Loucy (cell line): Measurements from ENCODE around the gene SPNS3.

Experiments used
- H2AFZ ChIP-seq: fragments of 200-600 bp; sonication (generic); 2 replicates; pipeline ENCODE4 v1.6.0; 2016; ENCODE audit warnings: antibody characterized with exemption, mild to moderate bottlenecking, low read length, moderate library complexity
- H3F3A ChIP-seq: fragments of 200-600 bp; 2 replicates; pipeline ENCODE4 v1.6.0; 2016; ENCODE audit warnings: antibody characterized with exemption, low read depth, mild to moderate bottlenecking
- H3K27me3 ChIP-seq: fragments of 200-600 bp; sonication (generic); 2 replicates; pipeline ENCODE4 v1.6.1; 2014; ENCODE audit warnings: low read length, mild to moderate bottlenecking; ENCODE audit not compliant: insufficient read depth, poor library complexity, severe bottlenecking
- H3K36me3 ChIP-seq: fragments of 200-600 bp; sonication (generic); 2 replicates; pipeline ENCODE4 v1.6.1; 2016; ENCODE audit warnings: low read length; ENCODE audit not compliant: insufficient read depth
- H3K4me1 ChIP-seq: fragments of 200-600 bp; sonication (generic); 2 replicates; pipeline ENCODE4 v1.5.1; 2014; ENCODE audit warnings: low read length, mild to moderate bottlenecking; ENCODE audit not compliant: insufficient read depth, poor library complexity, severe bottlenecking
- H3K4me2 ChIP-seq: fragments of 200-600 bp; sonication (generic); 2 replicates; pipeline ENCODE4 v1.6.0; 2014; ENCODE audit warnings: antibody characterized with exemption, low read length, low read depth, mild to moderate bottlenecking; ENCODE audit not compliant: poor library complexity, severe bottlenecking
- H3K4me3 ChIP-seq: fragments of 200-600 bp; sonication (generic); 2 replicates; pipeline ENCODE4 v1.5.1; 2014; ENCODE audit warnings: low read length, mild to moderate bottlenecking, mixed read lengths; ENCODE audit not compliant: poor library complexity, severe bottlenecking
- H3K79me2 ChIP-seq: fragments of 200-600 bp; sonication (generic); 2 replicates; pipeline ENCODE4 v1.6.1; 2014; ENCODE audit warnings: low read length; ENCODE audit not compliant: insufficient read depth
- H3K9ac ChIP-seq: fragments of 200-600 bp; sonication (generic); 2 replicates; pipeline ENCODE4 v1.6.0; 2014; ENCODE audit warnings: mild to moderate bottlenecking, low read depth, low read length, moderate library complexity; ENCODE audit not compliant: poor library complexity, severe bottlenecking
- H3K9me2 ChIP-seq: fragments of 200-600 bp; sonication (generic); replicated peaks from 2 replicates; pipeline ENCODE4 v1.6.1; 2016; ENCODE audit warnings: low read depth, low read length, mixed read lengths
- H3K9me3 ChIP-seq: fragments of 200-600 bp; sonication (generic); 2 replicates; pipeline ENCODE4 v1.6.1; 2014; ENCODE audit warnings: mild to moderate bottlenecking, antibody characterized with exemption, low read length, low read depth; ENCODE audit not compliant: insufficient read depth
- H4K20me1 ChIP-seq: fragments of 200-600 bp; sonication (generic); 2 replicates; pipeline ENCODE4 v1.6.0; 2014; ENCODE audit warnings: antibody characterized with exemption, low read length, mild to moderate bottlenecking; ENCODE audit not compliant: insufficient read depth, poor library complexity, severe bottlenecking
- CTCF ChIP-seq: fragments of 200-600 bp; sonication (generic); conservative IDR thresholded peaks from 2 replicates; pipeline ENCODE4 v1.5.1; 2014; ENCODE audit warnings: mild to moderate bottlenecking, antibody characterized with exemption, low read length
- EZH2phosphoT487 ChIP-seq: fragments of 200-600 bp; IDR thresholded peaks from 2 replicates; pipeline ENCODE4 v1.6.1; 2018; ENCODE audit warnings: antibody characterized with exemption, mild to moderate bottlenecking, moderate library complexity, borderline replicate concordance

SPNS3 gene

DNA sequence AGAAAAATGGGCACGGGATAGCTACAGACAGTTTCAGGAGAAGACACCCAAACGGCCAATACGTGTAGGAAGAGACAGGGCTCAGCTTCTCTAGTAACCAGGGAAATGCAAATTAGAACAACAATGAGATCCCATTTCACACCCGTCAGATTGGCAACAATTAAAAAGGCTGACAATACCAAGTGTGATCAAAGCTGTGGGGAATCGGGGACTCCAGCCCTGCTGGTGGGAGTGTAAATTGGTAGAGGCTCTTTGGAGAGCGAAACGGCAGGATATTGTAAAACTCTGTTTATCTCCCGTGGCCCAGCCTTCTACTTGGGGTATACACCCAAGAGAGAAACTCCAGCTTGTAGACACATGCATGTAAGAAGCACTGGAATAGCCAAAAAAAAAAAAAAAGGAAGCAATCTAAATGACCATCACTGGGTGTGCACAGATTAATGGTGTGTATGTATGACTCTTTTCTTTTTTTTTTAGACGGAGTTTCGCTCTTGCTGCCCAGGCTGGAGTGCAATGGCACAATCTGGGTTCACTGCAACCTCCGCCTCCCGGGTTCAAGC, 93.9 kb downstream of the SPNS3 start:
- Histone ChIP-seq H3K36me3 (peaks cover 18% of the 10 kb centered on the region; the same call in 1 of the 2 replicates), H3K9me2 (no peaks in the 10 kb centered on the region), H3K9me3 (no peaks in the 10 kb centered on the region), H3K27me3 (no peaks in the 10 kb centered on the region), H3K4me2 (no peak overlapping the region), H3F3A (no peaks in the 10 kb centered on the region), H3K79me2 (no peaks in the 10 kb centered on the region), H2AFZ (no peak overlapping the region), H3K4me3 (no peak overlapping the region), H3K9ac (no peak overlapping the region), H3K4me1 (no peaks in the 10 kb centered on the region), H4K20me1 (no peaks in the 10 kb centered on the region)
- TF ChIP-seq EZH2phosphoT487, result no peak
- TF ChIP-seq CTCF, result no peak

GRCh38 chr17:4529533-4530152, 95.9 kb downstream of the SPNS3 start:
- Histone ChIP-seq H3K4me1 (no peaks in the 10 kb centered on the region), H3K4me3 (no peak overlapping the region), H3K9me2 (no peaks in the 10 kb centered on the region), H4K20me1 (no peaks in the 10 kb centered on the region), H3K79me2 (no peaks in the 10 kb centered on the region), H3F3A (no peaks in the 10 kb centered on the region), H3K4me2 (no peak overlapping the region), H3K36me3 (peaks cover 12% of the 10 kb centered on the region; the same call in 1 of the 2 replicates), H3K27me3 (no peaks in the 10 kb centered on the region), H2AFZ (no peak overlapping the region), H3K9me3 (no peaks in the 10 kb centered on the region), H3K9ac (no peak overlapping the region)
- TF ChIP-seq EZH2phosphoT487, result no peak
- no peak for TF ChIP-seq CTCF

GRCh38 chr17:4530799-4531730, 97.3 kb downstream of the SPNS3 start:
- TF ChIP-seq EZH2phosphoT487, result no peak
- TF ChIP-seq CTCF, result no peak
- no peak overlapping the region for H2AFZ ChIP-seq
- H3K9ac ChIP-seq, result no peak overlapping the region

More at GRCh38 chr17:4530799-4531730, 97.3 kb downstream of the SPNS3 start:
- H4K20me1 ChIP-seq, result no peaks in the 10 kb centered on the region
- H3K4me1 ChIP-seq, result no peaks in the 10 kb centered on the region
- H3K9me3 ChIP-seq, result no peaks in the 10 kb centered on the region
- no peaks in the 10 kb centered on the region for H3K79me2 ChIP-seq
- H3K4me3 ChIP-seq, result no peak overlapping the region
- no peaks in the 10 kb centered on the region for H3K27me3 ChIP-seq
- H3F3A ChIP-seq, result no peaks in the 10 kb centered on the region
- H3K4me2 ChIP-seq, result no peak overlapping the region
- peaks cover 3% of the 10 kb centered on the region; the same call in 1 of the 2 replicates for H3K36me3 ChIP-seq
- no peaks in the 10 kb centered on the region for H3K9me2 ChIP-seq
